Measurements from ENCODE around the gene ACTN1. TPM values are rescaled to one million over a fixed set of nuclear protein-coding genes. Genes with fewer than 3 reads are reported as not detected.
"Not testable (repeated sequence)": the region's sequence is repeated elsewhere in the genome, so short reads cannot be mapped to it uniquely, and the experiment has no call there.

ACTN1 gene
- total and polyA plus RNA-seq, 5 experiments from 2014 or later = 144 to 436 (median 333) TPM

GRCh38 chr14:68974759-68975347, 4.2 kb downstream of the ACTN1 start:
- Mint-ChIP-seq H3K36me3 (peaks cover 8 to 52% (median 30%) of the 10 kb centered on the region in 3 donors), H3K27ac (peak overlapping the region; percentile 96 to 100 (median 100)), H3K9me3 (peaks cover 0 to 4% (median 0%) of the 10 kb centered on the region in 9 donors), H3K27me3 (no peaks in the 10 kb centered on the region), H3K4me3 (peak overlapping the region; percentile 82 to 99 (median 94)), H3K4me1 (peaks cover 46 to 74% (median 70%) of the 10 kb centered on the region in 4 donors)
- no peak for DNase-seq
- POLR2A ChIA-PET = interaction anchor here (0.6 to 11.1 kb wide), 6 partner anchors 18 to 1071 kb away, joined by 3 to 446 read pairs (median 6); no protein-coding TSS in a partner anchor
- no peak for ATAC-seq

- peak overlapping the region in 5 of 10 donors; percentile 21 to 94 (median 67) for H3K4me3 Mint-ChIP-seq
- H3K4me1 Mint-ChIP-seq = peaks cover 51 to 85% (median 82%) of the 10 kb centered on the region in 4 donors
- peaks cover 8 to 52% (median 30%) of the 10 kb centered on the region in 3 donors for H3K36me3 Mint-ChIP-seq
- H3K27ac Mint-ChIP-seq = peak overlapping the region; percentile 96 to 100 (median 100)
- no peak for DNase-seq
- H3K27me3 Mint-ChIP-seq = no peaks in the 10 kb centered on the region
- POLR2A ChIA-PET = interaction anchor here (0.9 to 11.1 kb wide), 4 partner anchors 16 to 216 kb away, joined by 3 to 446 read pairs (median 44); no protein-coding TSS in a partner anchor
- H3K9me3 Mint-ChIP-seq = peaks cover 0 to 4% (median 0%) of the 10 kb centered on the region in 9 donors
- no peak for ATAC-seq
These were observed 5.5 kb downstream of the ACTN1 start for GRCh38 chr14:68973639-68974038.

- H3K27me3 Mint-ChIP-seq, H3K9me3 Mint-ChIP-seq, ATAC-seq, DNase-seq: not testable (repeated sequence)
- peak overlapping the region; percentile 96 to 100 (median 100) for H3K27ac Mint-ChIP-seq
- H3K4me3 Mint-ChIP-seq = peak overlapping the region in 8 of 10 donors; percentile 4 to 94 (median 60)
- peaks cover 53 to 90% (median 86%) of the 10 kb centered on the region in 4 donors for H3K4me1 Mint-ChIP-seq
- H3K36me3 Mint-ChIP-seq = peaks cover 8 to 54% (median 30%) of the 10 kb centered on the region in 3 donors
- POLR2A ChIA-PET = interaction anchor here (1.3 to 11.1 kb wide), 2 partner anchors 16 to 33 kb away, joined by 6 to 446 read pairs; no protein-coding TSS in a partner anchor
These were observed 5.9 kb downstream of the ACTN1 start for GRCh38 chr14:68973219-68973565.

- Mint-ChIP-seq H3K27me3 (no peaks in the 10 kb centered on the region), H3K4me1 (peaks cover 59 to 95% (median 91%) of the 10 kb centered on the region in 4 donors), H3K9me3 (peaks cover 0 to 4% (median 0%) of the 10 kb centered on the region in 9 donors), H3K4me3 (peak overlapping the region in 8 of 10 donors; percentile 30 to 94 (median 72)), H3K36me3 (peaks cover 8 to 56% (median 30%) of the 10 kb centered on the region in 3 donors), H3K27ac (peak overlapping the region; percentile 96 to 100 (median 100))
- ATAC-seq = no peak
- POLR2A ChIA-PET = interaction anchor here (1.0 to 1.6 kb wide), 5 partner anchors 10 to 33 kb away, joined by 3 to 6 read pairs (median 4); no protein-coding TSS in a partner anchor
- no peak for DNase-seq
These were observed 6.4 kb downstream of the ACTN1 start for GRCh38 chr14:68972507-68973218.

- DNase-seq (no peak), ATAC-seq (no peak)
- Mint-ChIP-seq H3K27ac (peak overlapping the region; percentile 96 to 100 (median 100)), H3K36me3 (peaks cover 8 to 47% (median 27%) of the 10 kb centered on the region in 3 donors), H3K27me3 (no peaks in the 10 kb centered on the region), H3K4me3 (peak overlapping the region; percentile 16 to 94 (median 85)), H3K9me3 (peaks cover 0 to 4% (median 0%) of the 10 kb centered on the region in 9 donors), H3K4me1 (peaks cover 58 to 97% (median 93%) of the 10 kb centered on the region in 4 donors)
- POLR2A ChIA-PET = interaction anchor here (1.0 to 1.6 kb wide), 3 partner anchors 11 to 18 kb away, joined by 3 to 4 read pairs (median 4); no protein-coding TSS in a partner anchor
These were observed 7.6 kb downstream of the ACTN1 start for GRCh38 chr14:68971411-68972035.

GRCh38 chr14:68970736-68971135, 8.4 kb downstream of the ACTN1 start:
- ATAC-seq = no peak
- H3K4me3 Mint-ChIP-seq = peak overlapping the region; percentile 75 to 94 (median 85)
- no peak for DNase-seq
- H3K27me3 Mint-ChIP-seq = no peaks in the 10 kb centered on the region
- POLR2A ChIA-PET = interaction anchor here (1.0 to 27.2 kb wide), 7 partner anchors 8 to 178 kb away, joined by 3 to 469 read pairs (median 5); partner anchors contain the start of genes ACTN1 and ZFP36L1
- H3K9me3 Mint-ChIP-seq = peaks cover 0 to 4% (median 0%) of the 10 kb centered on the region in 9 donors
- peak overlapping the region; percentile 96 to 100 (median 100) for H3K27ac Mint-ChIP-seq
- peaks cover 57 to 96% (median 92%) of the 10 kb centered on the region in 4 donors for H3K4me1 Mint-ChIP-seq
- H3K36me3 Mint-ChIP-seq = peaks cover 8 to 47% (median 27%) of the 10 kb centered on the region in 3 donors

GRCh38 chr14:68970038-68970612, 9.0 kb downstream of the ACTN1 start:
- Mint-ChIP-seq H3K27me3 (no peaks in the 10 kb centered on the region), H3K36me3 (peaks cover 6 to 48% (median 27%) of the 10 kb centered on the region in 3 donors), H3K9me3 (peaks cover 0 to 4% (median 0%) of the 10 kb centered on the region in 9 donors), H3K27ac (peak overlapping the region; percentile 96 to 100 (median 100)), H3K4me1 (peaks cover 59 to 96% (median 92%) of the 10 kb centered on the region in 4 donors), H3K4me3 (peak overlapping the region; percentile 75 to 94 (median 85))
- POLR2A ChIA-PET = interaction anchor here (0.8 to 27.2 kb wide), 10 partner anchors 9 to 1671 kb away, joined by 3 to 469 read pairs (median 4); partner anchors contain the start of genes ACTN1 and ZFP36L1
- ATAC-seq (peak; percentile 62 to 69), DNase-seq (peak in 9 of 10 donors; percentile 53 to 93 (median 81))

GRCh38 chr14:68969278-68970033, 9.6 kb downstream of the ACTN1 start:
- POLR2A ChIA-PET = interaction anchor here (0.8 to 27.2 kb wide), 9 partner anchors 9 to 1672 kb away, joined by 3 to 469 read pairs (median 5); partner anchors contain the start of gene ACTN1
- H3K4me1 Mint-ChIP-seq = peaks cover 58 to 96% (median 92%) of the 10 kb centered on the region in 4 donors
- ATAC-seq (no peak), DNase-seq (no peak)
- no peaks in the 10 kb centered on the region for H3K27me3 Mint-ChIP-seq
- peaks cover 0 to 41% (median 23%) of the 10 kb centered on the region in 3 donors for H3K36me3 Mint-ChIP-seq
- H3K27ac Mint-ChIP-seq = peak overlapping the region; percentile 96 to 100 (median 100)
- peak overlapping the region; percentile 75 to 94 (median 85) for H3K4me3 Mint-ChIP-seq
- H3K9me3 Mint-ChIP-seq = peaks cover 0 to 4% (median 0%) of the 10 kb centered on the region in 9 donors

- ATAC-seq = no peak
- Mint-ChIP-seq H3K36me3 (peaks cover 0 to 35% (median 18%) of the 10 kb centered on the region in 3 donors), H3K4me1 (peaks cover 62 to 98% (median 96%) of the 10 kb centered on the region in 4 donors), H3K27me3 (no peaks in the 10 kb centered on the region), H3K4me3 (peak overlapping the region; percentile 57 to 94 (median 85)), H3K27ac (peak overlapping the region; percentile 96 to 100 (median 100)), H3K9me3 (peaks cover 0 to 4% (median 0%) of the 10 kb centered on the region in 9 donors)
- POLR2A ChIA-PET = interaction anchor here (0.7 to 27.2 kb wide), 6 partner anchors 10 to 223 kb away, joined by 3 to 469 read pairs (median 8); partner anchors contain the start of genes ACTN1 and DCAF5
- no peak for DNase-seq
These were observed 10.4 kb downstream of the ACTN1 start for GRCh38 chr14:68968721-68969120.

- Mint-ChIP-seq H3K4me1 (peaks cover 63 to 99% (median 98%) of the 10 kb centered on the region in 4 donors), H3K4me3 (peak overlapping the region; percentile 79 to 94 (median 86)), H3K27me3 (no peaks in the 10 kb centered on the region), H3K36me3 (peaks cover 0 to 34% (median 11%) of the 10 kb centered on the region in 3 donors), H3K9me3 (peaks cover 0 to 3% (median 0%) of the 10 kb centered on the region in 9 donors), H3K27ac (peak overlapping the region; percentile 96 to 100 (median 100))
- ATAC-seq (peak; percentile 77 to 88), DNase-seq (peak; percentile 65 to 93 (median 84))
- POLR2A ChIA-PET = interaction anchor here (0.7 to 27.2 kb wide), 4 partner anchors 11 to 185 kb away, joined by 3 to 469 read pairs (median 230); partner anchors contain the start of genes ACTN1 and DCAF5
These were observed 11.1 kb downstream of the ACTN1 start for GRCh38 chr14:68968051-68968450.
